GM18505 (cell line): ENCODE data around the gene CAPN2.

ENCODE experiments used
- ATAC-seq: cut with Tn5 transposase; IDR thresholded peaks from one replicate; pipeline ENCODE4 v1.9.1; 2021; ENCODE audit not compliant: unreplicated experiment
- POLR2A ChIP-seq: IDR thresholded peaks from 4 replicates; pipeline ENCODE4 v1.6.1; 2011; ENCODE audit warnings: borderline replicate concordance; ENCODE audit not compliant: insufficient read depth, insufficient read length; ENCODE audit errors: extremely low read depth

The CAPN2 gene

GRCh38 chr1:223717123-223717522 lies 4.8 kb downstream of the CAPN2 start:
- no peak for TF ChIP-seq POLR2A
- no peak for ATAC-seq

GRCh38 chr1:223717695-223718363 lies 5.5 kb downstream of the CAPN2 start:
- ATAC-seq = no peak
- TF ChIP-seq POLR2A = no peak

- no peak for TF ChIP-seq POLR2A
- no peak for ATAC-seq
Observed at GRCh38 chr1:223718850-223719249, 6.5 kb downstream of the CAPN2 start.

- no peak for TF ChIP-seq POLR2A
- no peak for ATAC-seq
Observed at GRCh38 chr1:223720971-223721591, 8.7 kb downstream of the CAPN2 start.

- TF ChIP-seq POLR2A = no peak
- no peak for ATAC-seq
Observed at GRCh38 chr1:223721658-223722607, 9.6 kb downstream of the CAPN2 start.

GRCh38 chr1:223723351-223723904 lies 11.1 kb downstream of the CAPN2 start:
- TF ChIP-seq POLR2A = no peak
- no peak for ATAC-seq

- no peak for ATAC-seq
- TF ChIP-seq POLR2A = no peak
Observed at GRCh38 chr1:223724376-223724775, 12.0 kb downstream of the CAPN2 start.

- no peak for ATAC-seq
- TF ChIP-seq POLR2A = no peak
Observed at GRCh38 chr1:223725578-223725977, 13.2 kb downstream of the CAPN2 start.

GRCh38 chr1:223726380-223727001 lies 14.2 kb downstream of the CAPN2 start:
- no peak for TF ChIP-seq POLR2A
- ATAC-seq = peak; percentile 95

GRCh38 chr1:223727541-223727940 lies 15.2 kb downstream of the CAPN2 start:
- ATAC-seq = no peak
- no peak for TF ChIP-seq POLR2A

- no peak for TF ChIP-seq POLR2A
- no peak for ATAC-seq
Observed at GRCh38 chr1:223729906-223730305, 17.6 kb downstream of the CAPN2 start.

GRCh38 chr1:223730479-223731132 lies 18.3 kb downstream of the CAPN2 start:
- no peak for TF ChIP-seq POLR2A
- no peak for ATAC-seq
